DND-41 (cell line): ENCODE data around the gene TXNL1.
A peak's percentile ranks its signal among the peaks of the same experiment; 100 is the strongest.

Experiments used
- ATAC-seq: fragments of 200-7000 bp; cut with Tn5 transposase; 3 replicates; pipeline ENCODE4 v1.9.1; 2021; ENCODE audit warnings: low read depth; ENCODE audit not compliant: insufficient read depth
- DNase-seq: peaks from one replicate; pipeline ENCODE4 v3.0.0-alpha.2; 2020
- H2AFZ ChIP-seq: 2 replicates; pipeline ENCODE4 v1.6.0; 2012; ENCODE audit warnings: low read depth, low read length
- H3K27ac ChIP-seq: 2 replicates; pipeline ENCODE4 v1.5.1; 2012; ENCODE audit warnings: low read length, inconsistent platforms
- H3K27me3 ChIP-seq: fragments of 200-600 bp; sonication (generic); 2 replicates; pipeline ENCODE4 v1.6.0; 2012; ENCODE audit warnings: low read length, mild to moderate bottlenecking, inconsistent platforms; ENCODE audit not compliant: insufficient read depth, poor library complexity
- H3K36me3 ChIP-seq: 2 replicates; pipeline ENCODE4 v1.5.1; 2012; ENCODE audit warnings: low read length, inconsistent platforms; ENCODE audit not compliant: insufficient read depth
- H3K4me1 ChIP-seq: 2 replicates; pipeline ENCODE4 v1.5.1; 2012; ENCODE audit warnings: mild to moderate bottlenecking, low read length; ENCODE audit not compliant: insufficient read depth
- H3K4me2 ChIP-seq: 2 replicates; pipeline ENCODE4 v1.6.0; 2012; ENCODE audit warnings: mild to moderate bottlenecking, moderate library complexity, low read length, inconsistent platforms; ENCODE audit not compliant: insufficient read depth
- H3K4me3 ChIP-seq, 2 experiments: fragments of 200-600 bp in 1 of 2; shearing (Covaris generic) in 1 of 2; 2 replicates each; pipeline ENCODE4 v1.5.1; 2012 to 2016; ENCODE audit warnings: inconsistent platforms in 2 of 2, low read length in 2 of 2, mild to moderate bottlenecking in 2 of 2, low read depth in 1 of 2, moderate library complexity in 1 of 2
- H3K79me2 ChIP-seq: 2 replicates; pipeline ENCODE4 v1.6.0; 2012; ENCODE audit warnings: low read length, inconsistent platforms; ENCODE audit not compliant: insufficient read depth
- H3K9ac ChIP-seq: 2 replicates; pipeline ENCODE4 v1.6.0; 2012; ENCODE audit warnings: low read depth, mild to moderate bottlenecking, inconsistent platforms, low read length, moderate library complexity
- H3K9me3 ChIP-seq: 2 replicates; pipeline ENCODE4 v1.5.1; 2012; ENCODE audit warnings: low read length, moderate library complexity, mild to moderate bottlenecking, inconsistent platforms; ENCODE audit not compliant: insufficient read depth, severe bottlenecking
- H4K20me1 ChIP-seq: 2 replicates; pipeline ENCODE4 v1.6.0; 2012; ENCODE audit warnings: low read length; ENCODE audit not compliant: insufficient read depth
- EZH2 ChIP-seq: IDR thresholded peaks from 3 replicates; pipeline ENCODE4 v1.6.1; 2012; ENCODE audit warnings: borderline replicate concordance, low read depth, mild to moderate bottlenecking, moderate library complexity, low read length, inconsistent platforms; ENCODE audit not compliant: severe bottlenecking
- TF ChIP-seq, protein P1 (sequence below): IDR thresholded peaks from 2 replicates; pipeline ENCODE4 v1.5.1; 2012; ENCODE audit warnings: borderline replicate concordance, low read length, moderate library complexity, mild to moderate bottlenecking; ENCODE audit not compliant: poor library complexity, severe bottlenecking; ENCODE audit errors: extremely low read depth

The TXNL1 gene

GRCh38 chr18:56649996-56650395, 11.6 kb upstream of the TXNL1 start:
- peak overlapping the region; percentile 93 for H3K27ac ChIP-seq
- TF ChIP-seq, protein P1, sequence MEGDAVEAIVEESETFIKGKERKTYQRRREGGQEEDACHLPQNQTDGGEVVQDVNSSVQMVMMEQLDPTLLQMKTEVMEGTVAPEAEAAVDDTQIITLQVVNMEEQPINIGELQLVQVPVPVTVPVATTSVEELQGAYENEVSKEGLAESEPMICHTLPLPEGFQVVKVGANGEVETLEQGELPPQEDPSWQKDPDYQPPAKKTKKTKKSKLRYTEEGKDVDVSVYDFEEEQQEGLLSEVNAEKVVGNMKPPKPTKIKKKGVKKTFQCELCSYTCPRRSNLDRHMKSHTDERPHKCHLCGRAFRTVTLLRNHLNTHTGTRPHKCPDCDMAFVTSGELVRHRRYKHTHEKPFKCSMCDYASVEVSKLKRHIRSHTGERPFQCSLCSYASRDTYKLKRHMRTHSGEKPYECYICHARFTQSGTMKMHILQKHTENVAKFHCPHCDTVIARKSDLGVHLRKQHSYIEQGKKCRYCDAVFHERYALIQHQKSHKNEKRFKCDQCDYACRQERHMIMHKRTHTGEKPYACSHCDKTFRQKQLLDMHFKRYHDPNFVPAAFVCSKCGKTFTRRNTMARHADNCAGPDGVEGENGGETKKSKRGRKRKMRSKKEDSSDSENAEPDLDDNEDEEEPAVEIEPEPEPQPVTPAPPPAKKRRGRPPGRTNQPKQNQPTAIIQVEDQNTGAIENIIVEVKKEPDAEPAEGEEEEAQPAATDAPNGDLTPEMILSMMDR: no peak
- no peak for TF ChIP-seq EZH2
- no peak for DNase-seq
- ATAC-seq: no peak
- H4K20me1 ChIP-seq: no peaks in the 10 kb centered on the region
- no peaks in the 10 kb centered on the region for H3K27me3 ChIP-seq
- peak overlapping the region; percentile 79 for H3K4me2 ChIP-seq
- H2AFZ ChIP-seq: peak overlapping the region; percentile 88; the same call in 1 of the 2 replicates
- peaks cover 53% of the 10 kb centered on the region for H3K79me2 ChIP-seq
- H3K9ac ChIP-seq: peak overlapping the region; percentile 71
- peaks cover 8% of the 10 kb centered on the region; the same call in 1 of the 2 replicates for H3K36me3 ChIP-seq
- H3K4me3 ChIP-seq: peak overlapping the region in 1 of 2 experiments; percentile 72; a peak in 2 of 4 replicates
- H3K4me1 ChIP-seq: peaks cover 44% of the 10 kb centered on the region
- no peaks in the 10 kb centered on the region for H3K9me3 ChIP-seq

DNA sequence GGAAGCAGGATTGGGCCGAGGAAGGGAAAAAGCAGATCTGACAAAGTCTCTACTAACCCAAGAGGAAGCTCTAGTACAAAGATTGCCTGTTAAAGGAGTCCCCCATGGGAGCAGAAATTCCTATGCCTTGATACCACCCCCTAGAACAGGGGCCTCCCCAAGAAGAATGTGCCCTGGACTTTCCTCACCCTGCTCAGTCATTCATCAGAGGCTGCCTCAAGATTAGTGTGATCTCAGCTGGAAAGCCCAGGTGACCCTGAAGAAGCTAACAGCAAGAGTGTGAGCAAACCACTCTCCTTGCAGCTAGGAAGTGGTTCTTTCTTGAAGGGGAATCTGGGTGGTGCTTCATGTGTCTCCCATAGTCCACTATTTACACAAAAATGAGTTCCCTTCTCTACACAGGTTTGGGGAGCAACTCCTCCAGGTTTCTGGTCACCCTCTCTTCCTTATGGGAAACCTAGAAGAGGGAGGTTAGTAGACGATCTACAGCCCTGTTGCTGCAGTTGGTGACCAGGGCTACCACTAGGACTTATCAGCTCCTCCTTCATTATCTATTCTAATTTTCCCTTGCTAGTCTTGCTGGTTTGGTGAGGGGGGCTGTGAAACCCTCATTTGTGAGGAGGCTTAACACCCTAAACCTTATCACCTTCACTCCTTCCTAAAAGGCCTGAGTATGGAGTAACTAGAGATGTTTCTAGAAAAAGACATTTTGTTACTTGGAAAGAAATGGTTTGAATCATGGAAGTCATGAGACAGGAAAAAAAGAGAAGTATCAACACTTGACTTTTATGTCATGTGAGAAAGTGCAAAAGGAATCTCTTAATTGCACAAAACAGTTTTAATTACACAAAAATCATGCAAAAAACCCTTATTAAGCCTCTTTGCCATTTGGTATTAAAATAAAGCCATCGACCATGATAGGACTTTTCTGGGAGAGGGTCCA, 9.8 kb upstream of the TXNL1 start:
- Histone ChIP-seq H3K4me3 (no peak overlapping the region), H3K36me3 (peaks cover 8% of the 10 kb centered on the region; the same call in 1 of the 2 replicates), H3K27me3 (no peaks in the 10 kb centered on the region), H2AFZ (no peak overlapping the region), H3K79me2 (peaks cover 35% of the 10 kb centered on the region), H3K27ac (no peak overlapping the region), H3K4me1 (peaks cover 33% of the 10 kb centered on the region), H3K9me3 (no peaks in the 10 kb centered on the region), H3K4me2 (no peak overlapping the region), H4K20me1 (no peaks in the 10 kb centered on the region), H3K9ac (no peak overlapping the region)
- ATAC-seq (no peak), DNase-seq (no peak)
- TF ChIP-seq EZH2: no peak
- TF ChIP-seq, protein P1: no peak

GRCh38 chr18:56647071-56647470, 8.7 kb upstream of the TXNL1 start:
- peaks cover 22% of the 10 kb centered on the region for H3K4me1 ChIP-seq
- H3K79me2 ChIP-seq: peaks cover 24% of the 10 kb centered on the region
- H3K4me2 ChIP-seq: no peak overlapping the region
- H3K36me3 ChIP-seq: peaks cover 8% of the 10 kb centered on the region; the same call in 1 of the 2 replicates
- H3K27me3 ChIP-seq: no peaks in the 10 kb centered on the region
- no peak overlapping the region for H2AFZ ChIP-seq
- DNase-seq: no peak
- ATAC-seq: no peak
- no peak overlapping the region for H3K4me3 ChIP-seq
- H3K9me3 ChIP-seq: no peaks in the 10 kb centered on the region
- H3K9ac ChIP-seq: no peak overlapping the region
- H3K27ac ChIP-seq: no peak overlapping the region
- no peaks in the 10 kb centered on the region for H4K20me1 ChIP-seq
- TF ChIP-seq EZH2: no peak
- TF ChIP-seq, protein P1: no peak
